ENCODE measurements around the gene GNL1. TPM values are rescaled to one million over a fixed set of nuclear protein-coding genes. Genes with fewer than 3 reads are reported as not detected.

The GNL1 gene
- polyA plus RNA-seq, 1 of the 3 experiments (the other 2 are of a cell fraction) = 36.4 TPM

DNA sequence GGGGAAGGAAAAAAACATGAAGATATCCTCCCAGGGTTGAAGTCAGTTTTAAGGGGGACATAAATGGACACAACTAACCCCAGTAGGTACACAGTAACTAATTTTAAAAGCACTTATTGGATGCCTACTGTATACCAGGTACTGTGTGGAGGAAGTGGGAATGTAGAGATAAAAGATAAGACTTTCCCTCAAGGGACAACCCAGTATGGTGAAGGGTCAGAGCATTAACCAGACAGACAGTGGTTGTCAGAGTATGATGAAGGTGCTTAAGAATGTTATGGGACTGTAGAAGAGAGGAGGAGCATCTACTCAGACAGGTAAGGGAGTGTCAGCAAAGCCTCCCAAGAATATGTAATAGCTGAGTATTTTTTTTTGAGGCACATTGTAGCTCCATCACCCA, 15.9 kb upstream of the GNL1 start:
- no peaks in the 10 kb centered on the region for H3F3A ChIP-seq (replicated peaks; ENCODE audit: insufficient read depth)
- no peaks in the 10 kb centered on the region for H3K9me2 ChIP-seq
- peak overlapping the region; percentile 97 for H3K4me2 ChIP-seq
- H4K20me1 ChIP-seq (ENCODE audit: insufficient read depth) = peaks cover 41% of the 10 kb centered on the region
- H3K9me3 ChIP-seq = no peaks in the 10 kb centered on the region
- CTCF ChIA-PET = no interaction called here
- TF ChIP-seq USF2 (IDR thresholded peaks at IDR 0.05; ENCODE audit: borderline replicate concordance, low read depth, low read length) (no peak), RAD21 (IDR thresholded peaks at IDR 0.05; ENCODE audit: low read length) (no peak), REST (IDR thresholded peaks at IDR 0.05; ENCODE audit: low read depth, low read length) (no peak), GABPA (IDR thresholded peaks at IDR 0.05; ENCODE audit: low read depth) (no peak), TCF12 (IDR thresholded peaks at IDR 0.05) (no peak), RXRA (IDR thresholded peaks at IDR 0.05; ENCODE audit: borderline replicate concordance, low read depth) (no peak)
- TF ChIP-seq, protein P1, sequence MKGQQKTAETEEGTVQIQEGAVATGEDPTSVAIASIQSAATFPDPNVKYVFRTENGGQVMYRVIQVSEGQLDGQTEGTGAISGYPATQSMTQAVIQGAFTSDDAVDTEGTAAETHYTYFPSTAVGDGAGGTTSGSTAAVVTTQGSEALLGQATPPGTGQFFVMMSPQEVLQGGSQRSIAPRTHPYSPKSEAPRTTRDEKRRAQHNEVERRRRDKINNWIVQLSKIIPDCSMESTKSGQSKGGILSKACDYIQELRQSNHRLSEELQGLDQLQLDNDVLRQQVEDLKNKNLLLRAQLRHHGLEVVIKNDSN (IDR thresholded peaks at IDR 0.05; ENCODE audit: borderline replicate concordance, low read depth) = no peak
- no peak for DNase-seq
- H2AFZ ChIP-seq (ENCODE audit: low read depth) = no peak overlapping the region
- H3K4me3 ChIP-seq (ENCODE audit: low read depth in 2 of 2, low read length in 1 of 2) = peak overlapping the region; percentile 61 to 81
- H3K9ac ChIP-seq = peak overlapping the region; percentile 95
- peaks cover 7 to 24% of the 10 kb centered on the region in 2 experiments for H3K36me3 ChIP-seq (replicated peaks in 1 of 2; ENCODE audit: control insufficient read depth in 1 of 2, insufficient read depth in 2 of 2, low read length in 1 of 2)
- H3K4me1 ChIP-seq (ENCODE audit: control insufficient read depth in 1 of 2, insufficient read depth in 2 of 2, low read depth in 1 of 2, low read length in 1 of 2) = peaks cover 12 to 21% of the 10 kb centered on the region in 2 experiments; a peak in 3 of 4 replicates
- POLR2A ChIA-PET = no interaction called here
- no peaks in the 10 kb centered on the region for H3K27me3 ChIP-seq (ENCODE audit: insufficient read depth)
- H3K79me2 ChIP-seq (ENCODE audit: insufficient read depth) = peaks cover 59% of the 10 kb centered on the region
- peak overlapping the region; percentile 95 to 97; a peak in 3 of 4 replicates for H3K27ac ChIP-seq (ENCODE audit: low read depth in 2 of 2, low read length in 1 of 2)

GRCh38 chr6:30571762-30572082, 15.4 kb upstream of the GNL1 start:
- Histone ChIP-seq H3K27me3 (ENCODE audit: insufficient read depth) (no peaks in the 10 kb centered on the region), H3K79me2 (ENCODE audit: insufficient read depth) (peaks cover 55% of the 10 kb centered on the region), H3K9ac (peak overlapping the region; percentile 95), H2AFZ (ENCODE audit: low read depth) (peak overlapping the region; percentile 73), H3K9me2 (no peaks in the 10 kb centered on the region), H3K27ac (ENCODE audit: low read depth in 2 of 2, low read length in 1 of 2) (peak overlapping the region; percentile 95 to 97), H4K20me1 (ENCODE audit: insufficient read depth) (peaks cover 41% of the 10 kb centered on the region), H3F3A (replicated peaks; ENCODE audit: insufficient read depth) (no peaks in the 10 kb centered on the region), H3K4me3 (ENCODE audit: low read depth in 2 of 2, low read length in 1 of 2) (peak overlapping the region; percentile 61 to 81), H3K4me2 (peak overlapping the region; percentile 97), H3K9me3 (no peaks in the 10 kb centered on the region), H3K36me3 (replicated peaks in 1 of 2; ENCODE audit: control insufficient read depth in 1 of 2, insufficient read depth in 2 of 2, low read length in 1 of 2) (peaks cover 3 to 19% of the 10 kb centered on the region in 2 experiments), H3K4me1 (ENCODE audit: control insufficient read depth in 1 of 2, insufficient read depth in 2 of 2, low read depth in 1 of 2, low read length in 1 of 2) (peaks cover 12 to 21% of the 10 kb centered on the region in 2 experiments; a peak in 3 of 4 replicates)
- POLR2A ChIA-PET = interaction anchor here (0.7 to 2.3 kb wide), 9 partner anchors 10 to 46 kb away, joined by 3 to 16 read pairs (median 6); partner anchors contain the start of genes MRPS18B, PPP1R10 and PRR3
- 0% methylated on average over 8 of the region's 8 CpGs for WGBS (ENCODE audit: low lambda C conversion rate)
- DNase-seq = no peak
- TF ChIP-seq YY1 (IDR thresholded peaks at IDR 0.05; ENCODE audit: low read depth) (no peak), RXRA (IDR thresholded peaks at IDR 0.05; ENCODE audit: borderline replicate concordance, low read depth) (no peak), SMC3 (IDR thresholded peaks at IDR 0.05; ENCODE audit: low read depth, low read length) (no peak), ELF1 (IDR thresholded peaks at IDR 0.05) (no peak), RFX5 (IDR thresholded peaks at IDR 0.05; ENCODE audit: low read length) (no peak), GATA2 (CRISPR knock-in tag; IDR thresholded peaks at IDR 0.05) (no peak)
- CTCF ChIA-PET = interaction anchor here (2.0 kb wide), 1 partner anchor 30 kb away, joined by 8 read pairs; no protein-coding TSS in a partner anchor

Measured in SK-N-SH (cell line).